Activated CD8-positive, alpha-beta T cell treated with anti-CD3 and anti-CD28 coated beads for 36 hours (primary cell): ENCODE measurements around the gene IQGAP3. TPM values are rescaled to one million over a fixed set of nuclear protein-coding genes. Genes with fewer than 3 reads are reported as not detected.
"Not testable (repeated sequence)": the region's sequence is repeated elsewhere in the genome, so short reads cannot be mapped to it uniquely, and the experiment has no call there.

Source experiments
- ATAC-seq: fragments of 200-7000 bp; cut with Tn5 transposase; one replicate; pipeline ENCODE4 v1.10.0; 2021; ENCODE audit warnings: mild to moderate bottlenecking, moderate library complexity
- CTCF ChIA-PET: fragments of 350-600 bp; sonication (Branson Sonifier 250); formaldehyde crosslinking; loops from one replicate; lab custom pipeline; 2021; ENCODE audit warnings: antibody characterized with exemption; lab: Charles Lee
- POLR2A ChIA-PET: fragments of 350-600 bp; sonication (Branson Sonifier 250); formaldehyde crosslinking; loops from one replicate; lab custom pipeline; 2021; ENCODE audit warnings: antibody characterized with exemption; lab: Charles Lee
- DNase-seq: peaks from one replicate; pipeline ENCODE4 v3.0.0-alpha.2; 2020
- H3K27ac Mint-ChIP-seq: one replicate; pipeline ENCODE4 v1.8.0; 2021; ENCODE audit warnings: mild to moderate bottlenecking, mixed read lengths
- H3K27me3 Mint-ChIP-seq: one replicate; pipeline ENCODE4 v1.8.0; 2021; ENCODE audit warnings: mixed read lengths
- H3K36me3 Mint-ChIP-seq: one replicate; pipeline ENCODE4 v1.8.0; 2021; ENCODE audit warnings: low read depth, mixed read lengths
- H3K4me1 Mint-ChIP-seq: one replicate; pipeline ENCODE4 v1.8.0; 2021; ENCODE audit warnings: low read depth, mixed read lengths
- H3K4me3 Mint-ChIP-seq: one replicate; pipeline ENCODE4 v1.8.0; 2021; ENCODE audit warnings: mild to moderate bottlenecking, moderate library complexity, mixed read lengths
- H3K9me3 Mint-ChIP-seq: one replicate; pipeline ENCODE4 v1.8.0; 2021; ENCODE audit warnings: mixed read lengths
- intact Hi-C: fragments of 100-400 bp; cut with micrococcal nuclease; formaldehyde crosslinking; loops from one replicate; pipeline ENCODE4 v1.10.0; 2022
- total RNA-seq, 2 experiments: library from RNA; stranded (reverse); gene quantifications; one replicate each; pipeline ENCODE4 v1.2.3, GENCODE V29; 2021
- TF ChIP-seq, protein P1 (sequence below): fragments of 200-600 bp; IDR thresholded peaks from one replicate; pipeline ENCODE4 v1.8.0; 2022; ENCODE audit warnings: antibody characterized with exemption, mild to moderate bottlenecking

Gene IQGAP3
- total RNA-seq, 2 experiments from 2014 or later: 14.4 to 14.9 TPM

DNA sequence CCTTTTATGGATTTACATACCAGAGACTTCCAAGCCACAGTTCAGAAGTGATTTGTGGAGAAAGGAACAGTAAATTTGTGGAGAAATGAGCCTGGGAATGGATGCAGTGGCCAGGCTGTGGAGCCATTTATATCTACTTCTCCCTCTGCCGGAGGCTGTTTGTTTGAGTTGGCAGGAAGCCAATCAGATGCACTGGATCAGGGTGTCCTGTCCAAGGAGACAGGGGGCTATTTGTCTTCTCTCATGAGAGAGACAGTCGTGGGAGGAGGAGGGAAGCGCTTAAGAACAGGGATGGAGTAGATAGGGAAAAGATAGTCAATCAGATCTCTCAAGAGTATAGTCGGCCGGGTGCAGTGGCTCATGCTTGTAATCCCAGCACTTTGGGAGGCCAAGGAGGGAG, 44.1 kb upstream of the IQGAP3 start:
- CTCF ChIA-PET: interaction anchor here (0.9 to 6.5 kb wide), 5 partner anchors 8 to 231 kb away, joined by 3 to 88 read pairs (median 10); no protein-coding TSS in a partner anchor

DNA sequence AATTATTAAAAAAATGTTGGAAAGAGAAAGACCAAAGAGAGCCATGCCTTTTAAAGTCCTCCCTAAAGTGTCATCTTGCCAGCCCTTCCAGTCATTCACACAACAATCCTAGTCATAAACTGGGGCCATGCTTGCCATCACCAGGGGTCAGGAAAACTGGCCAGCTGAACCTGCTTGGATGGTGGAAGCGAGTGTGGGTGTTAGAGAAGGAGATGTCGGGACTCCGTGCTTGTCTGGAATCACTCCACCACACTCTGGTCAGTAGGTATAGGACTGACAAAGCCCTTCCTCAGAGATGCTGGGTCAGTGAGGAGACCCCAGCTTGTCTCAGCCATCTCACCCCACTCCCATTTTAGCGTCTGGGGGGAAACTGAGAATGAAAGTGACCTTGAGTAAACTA, 43.6 kb upstream of the IQGAP3 start:
- no peak for DNase-seq
- no peak for ATAC-seq
- Mint-ChIP-seq H3K9me3 (no peaks in the 10 kb centered on the region), H3K27ac (no peak overlapping the region), H3K4me1 (no peaks in the 10 kb centered on the region), H3K36me3 (no peaks in the 10 kb centered on the region), H3K27me3 (peaks cover 29% of the 10 kb centered on the region), H3K4me3 (no peak overlapping the region)
- intact Hi-C loops: no loop called here
- CTCF ChIA-PET: interaction anchor here (6.5 kb wide), 1 partner anchor 10 kb away, joined by 88 read pairs; no protein-coding TSS in a partner anchor
- POLR2A ChIA-PET: interaction anchor here (1.6 kb wide), 1 partner anchor 24 kb away, joined by 5 read pairs; the partner anchor contains the start of gene NAXE
- TF ChIP-seq, protein P1, sequence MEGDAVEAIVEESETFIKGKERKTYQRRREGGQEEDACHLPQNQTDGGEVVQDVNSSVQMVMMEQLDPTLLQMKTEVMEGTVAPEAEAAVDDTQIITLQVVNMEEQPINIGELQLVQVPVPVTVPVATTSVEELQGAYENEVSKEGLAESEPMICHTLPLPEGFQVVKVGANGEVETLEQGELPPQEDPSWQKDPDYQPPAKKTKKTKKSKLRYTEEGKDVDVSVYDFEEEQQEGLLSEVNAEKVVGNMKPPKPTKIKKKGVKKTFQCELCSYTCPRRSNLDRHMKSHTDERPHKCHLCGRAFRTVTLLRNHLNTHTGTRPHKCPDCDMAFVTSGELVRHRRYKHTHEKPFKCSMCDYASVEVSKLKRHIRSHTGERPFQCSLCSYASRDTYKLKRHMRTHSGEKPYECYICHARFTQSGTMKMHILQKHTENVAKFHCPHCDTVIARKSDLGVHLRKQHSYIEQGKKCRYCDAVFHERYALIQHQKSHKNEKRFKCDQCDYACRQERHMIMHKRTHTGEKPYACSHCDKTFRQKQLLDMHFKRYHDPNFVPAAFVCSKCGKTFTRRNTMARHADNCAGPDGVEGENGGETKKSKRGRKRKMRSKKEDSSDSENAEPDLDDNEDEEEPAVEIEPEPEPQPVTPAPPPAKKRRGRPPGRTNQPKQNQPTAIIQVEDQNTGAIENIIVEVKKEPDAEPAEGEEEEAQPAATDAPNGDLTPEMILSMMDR: no peak

More for the DNA sequence above, 44.1 kb upstream of the IQGAP3 start:
- no peak for DNase-seq
- intact Hi-C loops: no loop called here
- TF ChIP-seq, protein P1: no peak
- Mint-ChIP-seq H3K4me1 (no peaks in the 10 kb centered on the region), H3K9me3 (no peaks in the 10 kb centered on the region), H3K36me3 (no peaks in the 10 kb centered on the region), H3K27ac (no peak overlapping the region), H3K4me3 (no peak overlapping the region), H3K27me3 (peaks cover 29% of the 10 kb centered on the region)
- POLR2A ChIA-PET: interaction anchor here (1.6 kb wide), 1 partner anchor 24 kb away, joined by 5 read pairs; the partner anchor contains the start of gene NAXE
- no peak for ATAC-seq

DNA sequence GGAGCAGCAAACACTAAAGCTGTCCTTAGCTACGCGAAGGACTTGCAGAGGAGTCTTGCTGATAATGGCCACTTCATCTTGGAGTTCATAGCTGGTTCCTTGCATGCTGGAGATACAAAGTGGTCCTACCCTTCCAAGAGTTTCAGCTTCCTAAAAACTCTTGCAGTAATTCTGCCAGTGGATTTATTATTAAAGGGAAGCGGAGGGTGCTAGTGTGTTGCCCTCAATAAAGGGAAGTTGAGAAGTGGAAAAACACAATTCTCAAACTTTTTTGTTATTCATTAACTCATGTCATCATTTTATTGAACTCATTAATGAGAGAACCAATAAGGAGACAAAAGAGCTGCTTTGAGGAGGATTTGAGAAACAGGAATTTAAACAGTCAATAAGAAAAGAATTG, 40.3 kb upstream of the IQGAP3 start:
- no peak for ATAC-seq
- no peak overlapping the region for H3K27ac Mint-ChIP-seq
- H3K4me1 Mint-ChIP-seq: peaks cover 8% of the 10 kb centered on the region
- no peak for DNase-seq
- ChIA-PET CTCF (interaction anchor here (0.8 to 6.5 kb wide), 11 partner anchors 9 to 226 kb away, joined by 3 to 88 read pairs (median 6); partner anchors contain the start of gene CRABP2), POLR2A (interaction anchor here (0.6 to 1.0 kb wide), 6 partner anchors 13 to 227 kb away, joined by 3 to 6 read pairs (median 4); partner anchors contain the start of gene NAXE)
- intact Hi-C loops: no loop called here
- H3K4me3 Mint-ChIP-seq: no peak overlapping the region
- H3K27me3 Mint-ChIP-seq: peaks cover 9% of the 10 kb centered on the region
- H3K9me3 Mint-ChIP-seq: no peaks in the 10 kb centered on the region
- TF ChIP-seq, protein P1: no peak
- H3K36me3 Mint-ChIP-seq: no peaks in the 10 kb centered on the region

DNA sequence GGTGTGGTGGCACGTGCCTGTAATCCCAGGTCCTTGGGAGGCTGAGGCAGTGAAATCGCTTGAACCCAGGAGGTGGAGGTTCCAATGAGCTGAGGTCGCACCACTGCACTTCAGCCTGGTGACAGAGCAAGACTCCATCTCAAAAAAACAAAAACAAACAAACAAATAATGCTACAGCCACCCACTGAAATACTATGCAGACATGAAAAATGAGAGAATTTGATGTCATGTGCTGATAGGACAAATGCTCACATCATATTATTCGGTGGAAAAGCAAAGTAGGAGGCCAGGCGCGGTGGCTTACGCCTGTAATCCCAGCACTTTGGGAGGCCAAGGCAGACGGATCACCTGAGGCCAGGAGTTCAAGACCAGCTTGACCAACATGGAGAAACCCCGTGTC, 37.7 kb upstream of the IQGAP3 start:
- H3K9me3 Mint-ChIP-seq, H3K27me3 Mint-ChIP-seq, POLR2A ChIA-PET, H3K4me1 Mint-ChIP-seq, H3K4me3 Mint-ChIP-seq, H3K36me3 Mint-ChIP-seq, H3K27ac Mint-ChIP-seq, DNase-seq, intact Hi-C loops, ATAC-seq: not testable (repeated sequence)
- CTCF ChIA-PET: interaction anchor here (0.7 to 6.5 kb wide), 5 partner anchors 16 to 224 kb away, joined by 3 to 88 read pairs (median 4); no protein-coding TSS in a partner anchor

DNA sequence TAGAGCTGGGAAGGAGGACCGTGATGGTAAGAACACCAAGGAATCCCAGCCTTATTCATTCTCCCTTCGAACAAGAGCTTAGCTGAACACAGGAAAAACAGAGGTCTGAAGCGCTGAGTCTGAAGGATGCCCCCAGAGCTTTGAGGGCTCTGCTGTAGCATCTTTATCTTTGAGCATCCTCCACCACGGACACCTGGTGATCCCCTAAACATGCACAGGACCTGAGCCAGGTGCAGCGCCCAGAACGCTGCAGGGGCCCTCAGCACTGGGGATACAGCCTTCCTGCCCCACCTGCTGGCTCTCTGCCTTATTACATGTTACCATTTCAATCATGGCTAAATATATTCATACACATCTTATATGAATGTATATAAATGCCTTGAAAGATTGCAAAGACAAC, 36.6 kb upstream of the IQGAP3 start:
- H3K4me1 Mint-ChIP-seq: peaks cover 8% of the 10 kb centered on the region
- H3K27ac Mint-ChIP-seq: no peak overlapping the region
- H3K9me3 Mint-ChIP-seq: no peaks in the 10 kb centered on the region
- ChIA-PET CTCF (interaction anchor here (0.9 to 3.0 kb wide), 28 partner anchors 8 to 223 kb away, joined by 3 to 36 read pairs (median 6); partner anchors contain the start of genes NAXE, NES and TTC24), POLR2A (interaction anchor here (1.4 kb wide), 1 partner anchor 18 kb away, joined by 3 read pairs; no protein-coding TSS in a partner anchor)
- no peak overlapping the region for H3K4me3 Mint-ChIP-seq
- H3K36me3 Mint-ChIP-seq: no peaks in the 10 kb centered on the region
- TF ChIP-seq, protein P1: peak; percentile 61
- peak; percentile 82 for DNase-seq
- peak; percentile 86 for ATAC-seq
- H3K27me3 Mint-ChIP-seq: peaks cover 3% of the 10 kb centered on the region
- intact Hi-C loops: loop anchor here (1.0 to 5.0 kb wide), 3 partner anchors 26 to 222 kb away; no protein-coding TSS in a partner anchor
